NT2/D1 (cell line): ENCODE results near the gene BCDIN3D.

Experiments
- DNase-seq: peaks from one replicate; pipeline ENCODE4 v3.0.0-alpha.2; 2011; ENCODE audit warnings: low read depth, low spot score
- H3K27me3 ChIP-seq: 2 replicates; pipeline ENCODE4 v1.6.0; 2011; ENCODE audit warnings: mild to moderate bottlenecking; ENCODE audit not compliant: insufficient read length, insufficient read depth
- H3K36me3 ChIP-seq: 2 replicates; pipeline ENCODE4 v1.6.1; 2011; ENCODE audit warnings: mild to moderate bottlenecking, low read length, mixed read lengths; ENCODE audit not compliant: insufficient read depth, insufficient read length
- H3K4me1 ChIP-seq: 2 replicates; pipeline ENCODE4 v1.5.1; 2011; ENCODE audit not compliant: insufficient read depth, insufficient read length
- H3K4me3 ChIP-seq: 2 replicates; pipeline ENCODE4 v1.5.1; 2011; ENCODE audit warnings: low read depth; ENCODE audit not compliant: insufficient read length
- H3K9ac ChIP-seq: 2 replicates; pipeline ENCODE4 v1.6.0; 2011; ENCODE audit warnings: low read depth; ENCODE audit not compliant: insufficient read length
- H3K9me3 ChIP-seq: 2 replicates; pipeline ENCODE4 v1.5.1; 2011; ENCODE audit warnings: mild to moderate bottlenecking, low read length; ENCODE audit not compliant: insufficient read depth
- SUZ12 ChIP-seq: IDR thresholded peaks from 2 replicates; pipeline ENCODE4 v1.6.1; 2011; ENCODE audit not compliant: insufficient read length, insufficient read depth; ENCODE audit errors: extremely low read depth
- YY1 ChIP-seq: IDR thresholded peaks from 2 replicates; pipeline ENCODE4 v1.6.1; 2011; ENCODE audit not compliant: insufficient read length, insufficient read depth
- ZNF274 ChIP-seq: IDR thresholded peaks from 2 replicates; pipeline ENCODE4 v1.6.1; 2011; ENCODE audit warnings: mild to moderate bottlenecking, low read depth, low read length

Gene BCDIN3D

GRCh38 chr12:49888461-49889151 lies 45.7 kb upstream of the BCDIN3D start:
- Histone ChIP-seq H3K4me3 (no peak overlapping the region), H3K4me1 (peaks cover 36% of the 10 kb centered on the region), H3K36me3 (no peaks in the 10 kb centered on the region), H3K27me3 (no peaks in the 10 kb centered on the region), H3K9ac (no peak overlapping the region), H3K9me3 (0 out of 2 replicates have a peak, but pooled peaks cover 1% of the 10 kb centered on the region)
- no peak for TF ChIP-seq YY1
- no peak for DNase-seq

GRCh38 chr12:49887536-49888401 lies 44.9 kb upstream of the BCDIN3D start:
- no peaks in the 10 kb centered on the region for H3K27me3 ChIP-seq
- H3K9ac ChIP-seq: no peak overlapping the region
- H3K4me3 ChIP-seq: no peak overlapping the region
- peaks cover 41% of the 10 kb centered on the region for H3K4me1 ChIP-seq
- no peak for DNase-seq
- H3K36me3 ChIP-seq: no peaks in the 10 kb centered on the region
- TF ChIP-seq YY1 (no peak), ZNF274 (no peak), SUZ12 (no peak)
- no peaks in the 10 kb centered on the region for H3K9me3 ChIP-seq

- no peaks in the 10 kb centered on the region for H3K36me3 ChIP-seq
- no peak for TF ChIP-seq YY1
- no peak for TF ChIP-seq SUZ12
- no peak for TF ChIP-seq ZNF274
- H3K27me3 ChIP-seq: no peaks in the 10 kb centered on the region
- no peaks in the 10 kb centered on the region for H3K9me3 ChIP-seq
- DNase-seq: no peak
- H3K4me3 ChIP-seq: no peak overlapping the region
- peaks cover 45% of the 10 kb centered on the region for H3K4me1 ChIP-seq
- H3K9ac ChIP-seq: no peak overlapping the region
Observed at GRCh38 chr12:49887091-49887490, 44.2 kb upstream of the BCDIN3D start.

GRCh38 chr12:49885663-49886461 lies 43.0 kb upstream of the BCDIN3D start:
- Histone ChIP-seq H3K9me3 (no peaks in the 10 kb centered on the region), H3K4me3 (no peak overlapping the region), H3K36me3 (no peaks in the 10 kb centered on the region), H3K27me3 (no peaks in the 10 kb centered on the region), H3K9ac (no peak overlapping the region), H3K4me1 (peaks cover 51% of the 10 kb centered on the region)
- TF ChIP-seq ZNF274 (no peak), YY1 (no peak), SUZ12 (no peak)
- no peak for DNase-seq

- TF ChIP-seq SUZ12 (no peak), ZNF274 (no peak), YY1 (no peak)
- Histone ChIP-seq H3K4me3 (no peak overlapping the region), H3K4me1 (peaks cover 46% of the 10 kb centered on the region), H3K9me3 (0 out of 2 replicates have a peak, but pooled peaks cover under 1% of the 10 kb centered on the region), H3K36me3 (no peaks in the 10 kb centered on the region), H3K9ac (no peak overlapping the region), H3K27me3 (no peaks in the 10 kb centered on the region)
- DNase-seq: no peak
Observed at GRCh38 chr12:49885118-49885517, 42.2 kb upstream of the BCDIN3D start.

GRCh38 chr12:49882851-49883464 lies 40.1 kb upstream of the BCDIN3D start:
- no peaks in the 10 kb centered on the region for H3K27me3 ChIP-seq
- no peak for TF ChIP-seq ZNF274
- no peak for TF ChIP-seq SUZ12
- TF ChIP-seq YY1: no peak
- H3K9ac ChIP-seq: no peak overlapping the region
- peaks cover 16% of the 10 kb centered on the region; the same call in 1 of the 2 replicates for H3K9me3 ChIP-seq
- H3K4me1 ChIP-seq: peaks cover 40% of the 10 kb centered on the region
- DNase-seq: no peak
- no peaks in the 10 kb centered on the region for H3K36me3 ChIP-seq
- no peak overlapping the region for H3K4me3 ChIP-seq
